Measurements from ENCODE around the gene CD53.

CD53 gene

GRCh38 chr1:110876748-110877341, 3.9 kb downstream of the CD53 start:
- no peak for DNase-seq

DNA sequence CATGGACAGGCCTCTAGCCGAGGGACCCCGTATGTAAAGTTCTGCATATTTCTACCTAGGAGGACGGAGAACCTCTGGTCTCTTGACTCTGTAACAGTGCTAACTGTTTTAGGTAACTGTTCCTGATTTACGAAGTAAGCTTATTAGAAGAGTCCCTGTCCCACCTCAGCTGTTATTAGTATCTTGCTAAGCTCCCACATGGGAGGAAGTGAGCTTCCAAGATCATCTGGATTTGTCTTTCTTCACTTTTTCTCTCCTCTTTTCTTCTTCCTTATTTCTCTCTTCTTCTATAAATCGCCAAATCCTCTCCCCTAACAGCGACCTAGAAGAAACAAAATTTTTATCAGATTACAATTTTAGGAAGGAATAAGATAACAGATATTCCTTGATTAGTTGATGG, 4.4 kb downstream of the CD53 start:
- DNase-seq, result no peak

GRCh38 chr1:110877776-110878175, 4.8 kb downstream of the CD53 start:
- no peak for DNase-seq

- no peak for DNase-seq
Observed at GRCh38 chr1:110878591-110878990, 5.6 kb downstream of the CD53 start.

GRCh38 chr1:110878993-110879392, 6.0 kb downstream of the CD53 start:
- no peak for DNase-seq

DNA sequence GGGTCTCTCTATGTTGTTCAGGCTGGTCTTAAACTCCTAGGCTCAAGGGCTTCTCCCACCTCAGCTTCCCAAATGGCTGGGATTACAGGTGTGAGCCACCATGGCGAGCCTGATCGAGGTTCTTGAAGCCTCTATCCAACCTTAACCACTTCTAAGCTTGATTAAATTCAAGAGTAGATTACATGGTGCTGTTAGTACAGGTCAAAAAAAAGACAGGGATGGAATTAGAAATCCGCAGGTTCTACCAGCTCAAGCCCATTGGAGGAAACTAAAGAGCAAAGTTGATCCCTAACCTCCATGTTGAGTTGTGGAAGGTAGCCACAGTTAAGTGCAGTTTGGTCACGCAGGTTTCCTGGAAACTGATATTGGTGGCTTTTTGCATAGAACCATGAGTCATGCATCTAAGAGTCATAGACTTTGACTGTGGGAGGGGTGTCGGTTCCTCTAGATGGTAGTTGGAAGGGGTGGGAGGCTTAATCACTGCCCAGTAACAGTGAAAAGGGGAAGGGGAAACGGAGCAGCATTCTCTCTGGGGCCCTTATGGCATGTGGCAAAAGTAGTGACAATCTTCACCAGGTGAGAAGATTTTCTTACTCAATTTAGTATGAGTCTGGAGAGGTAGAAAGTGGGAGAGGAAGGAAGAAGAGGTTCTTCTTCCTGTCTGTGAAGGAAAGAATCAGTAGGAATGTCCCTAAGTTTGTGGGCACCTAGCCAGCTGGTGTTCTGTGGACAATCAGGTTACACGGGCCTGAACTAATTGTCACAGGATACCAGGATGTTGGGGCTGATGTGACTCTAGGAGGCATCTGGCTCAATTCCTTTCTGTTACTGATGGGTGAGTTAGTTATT, 7.0 kb downstream of the CD53 start:
- peak; percentile 26 to 95 for DNase-seq

DNA sequence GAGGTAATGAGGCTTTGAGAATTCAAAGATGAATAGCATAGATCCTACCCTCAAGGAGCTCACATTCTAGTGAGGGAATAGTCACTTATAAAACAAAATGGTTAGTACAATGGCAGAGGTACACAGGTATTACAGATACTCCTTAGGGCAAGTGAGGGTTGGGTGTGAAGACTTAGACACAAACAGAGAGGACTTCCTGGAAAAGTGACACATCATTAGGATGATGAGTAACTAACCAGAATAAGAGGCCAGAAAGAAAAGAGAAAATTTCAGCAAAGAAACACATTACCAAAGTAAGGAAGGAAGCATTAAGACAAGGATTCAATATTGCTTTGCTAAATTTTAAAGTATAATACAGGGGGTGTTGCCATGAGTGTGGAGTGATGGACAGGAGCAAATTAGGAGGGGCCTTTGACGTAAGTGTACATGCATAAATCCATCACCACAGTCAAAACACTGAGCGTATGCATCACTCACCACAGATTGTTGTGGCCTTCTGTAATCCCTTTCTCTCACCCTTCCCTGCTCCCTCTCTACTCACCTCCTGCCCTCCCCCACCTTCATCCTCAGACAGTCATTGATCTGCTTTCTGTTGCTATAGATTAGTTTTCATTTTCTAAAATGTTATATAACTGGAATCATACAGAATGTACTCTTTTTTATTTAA, 7.9 kb downstream of the CD53 start:
- DNase-seq, result peak in 1 of 2 donors; percentile 44

DNA sequence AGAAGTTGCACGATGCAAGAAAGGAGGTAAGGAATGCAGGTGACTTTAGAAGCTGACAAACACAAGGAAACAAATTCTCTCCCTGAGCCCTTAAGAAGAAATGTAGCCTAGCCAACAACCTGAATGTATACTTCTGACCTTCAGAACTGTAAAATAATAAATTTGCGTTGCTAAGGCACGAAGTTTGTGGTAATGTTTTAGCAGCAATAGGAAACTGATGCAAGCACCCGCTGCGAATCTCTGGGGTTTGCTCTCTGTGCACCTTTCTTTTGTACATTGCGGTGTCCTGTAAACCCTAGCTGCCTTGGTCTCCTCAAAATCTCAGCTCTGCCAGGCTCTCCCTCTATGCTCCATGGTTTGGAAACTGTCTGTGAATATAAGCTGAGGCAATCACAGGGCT, 15.1 kb downstream of the CD53 start:
- no peak for DNase-seq

GRCh38 chr1:110888641-110889040, 15.7 kb downstream of the CD53 start:
- DNase-seq, result no peak

GRCh38 chr1:110890474-110891196, 17.7 kb downstream of the CD53 start:
- DNase-seq, result peak in 1 of 2 donors; percentile 41

DNA sequence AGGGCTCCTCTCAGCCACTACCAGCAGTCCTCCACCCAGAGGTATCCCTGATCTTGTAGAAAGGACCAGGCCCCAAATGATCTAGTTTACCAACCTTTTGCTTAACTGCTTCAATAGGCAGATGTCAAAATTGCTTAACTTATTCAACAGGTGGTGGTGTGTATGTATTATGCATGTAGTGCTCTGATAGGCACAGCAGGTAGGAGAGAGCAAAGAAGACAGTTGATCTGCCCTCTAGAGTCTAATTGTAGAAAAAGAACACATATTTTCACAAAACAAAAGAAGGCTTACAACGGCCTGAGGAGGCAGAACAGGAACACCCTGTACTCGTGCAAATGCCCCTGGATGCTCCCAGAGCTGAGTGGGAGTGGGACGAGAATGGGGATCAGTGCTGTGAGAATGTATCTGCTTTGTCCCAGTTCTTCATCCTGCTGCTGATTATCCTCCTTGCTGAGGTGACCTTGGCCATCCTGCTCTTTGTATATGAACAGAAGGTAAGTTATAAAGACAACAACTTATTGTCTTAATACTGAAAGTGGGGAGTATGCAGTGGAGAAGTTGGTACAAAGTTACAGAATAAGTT, 21.1 kb downstream of the CD53 start:
- no peak for DNase-seq

DNA sequence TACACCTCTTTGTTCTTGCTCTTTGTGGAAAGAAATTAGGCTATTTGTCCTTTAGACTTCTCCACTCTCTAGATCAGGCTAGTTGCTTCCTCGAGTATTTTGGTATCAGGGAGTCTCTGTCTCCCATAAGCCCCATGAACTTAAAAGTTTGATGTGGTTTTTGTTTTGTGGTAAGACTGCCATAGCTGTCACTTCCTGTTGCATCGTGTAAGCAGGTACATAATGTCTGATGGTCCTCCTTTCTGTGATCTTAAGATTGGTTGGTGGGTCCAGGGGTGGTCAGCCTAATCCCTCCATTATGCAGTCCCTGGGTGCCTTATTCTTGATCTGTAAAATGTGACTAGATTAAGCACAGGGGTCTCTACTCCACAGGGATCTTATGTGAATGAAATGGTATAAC, 23.1 kb downstream of the CD53 start:
- no peak for DNase-seq

DNA sequence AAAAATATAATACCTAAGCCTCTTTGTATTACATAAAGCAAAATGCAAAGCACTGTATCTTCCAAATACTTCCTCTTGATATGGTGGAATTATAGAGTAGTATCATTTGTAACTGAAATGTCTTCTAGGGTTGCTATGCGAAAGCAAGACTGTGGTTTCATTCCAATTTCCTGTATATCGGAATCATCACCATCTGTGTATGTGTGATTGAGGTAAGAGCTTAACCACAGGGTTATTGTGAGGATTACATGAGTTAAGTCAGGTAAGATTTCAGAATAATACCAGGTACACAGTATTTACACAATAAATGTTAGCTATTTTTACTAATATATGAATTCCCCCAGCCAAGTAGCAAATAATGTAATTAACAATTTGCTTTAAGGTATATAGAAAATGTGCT, 24.7 kb downstream of the CD53 start:
- no peak for DNase-seq

- no peak for DNase-seq
Observed at GRCh38 chr1:110898734-110899457, 25.9 kb downstream of the CD53 start.

GRCh38 chr1:110899458-110899843, 26.5 kb downstream of the CD53 start:
- DNase-seq, result no peak

DNA sequence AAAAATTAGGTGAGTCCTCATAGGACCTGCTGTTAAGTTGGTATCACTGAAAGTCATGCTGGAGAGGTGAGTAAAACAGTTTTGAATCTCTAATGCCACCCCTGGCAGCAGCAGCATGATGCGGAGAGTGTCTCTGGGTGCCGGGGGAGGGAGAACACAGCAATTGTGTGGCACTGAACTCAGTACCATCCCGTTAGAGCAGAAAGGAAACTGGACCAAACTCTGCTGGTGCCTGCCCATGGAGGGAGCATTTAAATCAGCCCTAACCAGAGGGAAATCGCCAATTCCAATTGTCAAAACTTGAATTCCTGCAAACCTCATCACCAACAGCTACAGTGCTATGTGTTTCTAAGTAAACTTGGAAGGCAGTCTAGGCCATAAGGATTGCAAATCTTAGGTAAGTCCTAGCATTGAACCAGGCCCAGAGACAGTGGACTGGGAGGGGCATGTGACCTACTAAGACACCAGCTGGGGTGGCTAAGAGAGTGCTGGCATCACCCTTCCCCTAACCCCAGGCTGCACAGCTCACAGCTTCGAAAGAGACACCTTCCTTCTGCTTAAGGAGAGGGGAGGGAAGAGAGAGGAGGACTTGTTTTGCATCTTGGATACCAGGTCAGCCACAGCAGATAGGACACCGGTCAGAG, 30.0 kb downstream of the CD53 start:
- no peak for DNase-seq

- DNase-seq, result no peak
Observed at GRCh38 chr1:110903853-110904500, 31.0 kb downstream of the CD53 start.

- no peak for DNase-seq
Observed at GRCh38 chr1:110912784-110913183, 39.8 kb downstream of the CD53 start.

- DNase-seq, result no peak
Observed at GRCh38 chr1:110914676-110915075, 41.7 kb downstream of the CD53 start.

GRCh38 chr1:110915804-110916203, 42.9 kb downstream of the CD53 start:
- no peak for DNase-seq

GRCh38 chr1:110916274-110916668, 43.3 kb downstream of the CD53 start:
- DNase-seq, result no peak
